Suprapubic skin (tissue), 4 donors: ENCODE measurements around the gene MAOA. TPM values are rescaled to one million over a fixed set of nuclear protein-coding genes. Genes with fewer than 3 reads are reported as not detected.

ENCODE experiments used
- DNase-seq, 2 donors: peaks; one replicate each; pipeline ENCODE4 v3.0.0-alpha.2; 2019; ENCODE audit warnings: low spot score in 2 of 2
- H3K27ac ChIP-seq: fragments of 200-600 bp; sonication (generic); one replicate; pipeline ENCODE4 v1.5.1; 2019
- H3K27me3 ChIP-seq: fragments of 200-600 bp; sonication (generic); one replicate; pipeline ENCODE4 v1.5.1; 2019
- H3K36me3 ChIP-seq: fragments of 200-600 bp; sonication (generic); one replicate; pipeline ENCODE4 v1.5.1; 2019
- H3K4me1 ChIP-seq: fragments of 200-600 bp; sonication (generic); one replicate; pipeline ENCODE4 v1.5.1; 2019
- H3K4me3 ChIP-seq: fragments of 200-600 bp; sonication (generic); one replicate; pipeline ENCODE4 v1.5.1; 2019; ENCODE audit warnings: mild to moderate bottlenecking
- H3K9me3 ChIP-seq: fragments of 200-600 bp; sonication (generic); one replicate; pipeline ENCODE4 v1.5.1; 2019
- EP300 ChIP-seq: sonication (generic); formaldehyde crosslinking; IDR thresholded peaks from one replicate; pipeline ENCODE4 v1.6.1; 2017; ENCODE audit warnings: antibody characterized with exemption
- POLR2A ChIP-seq, 2 donors: fragments of 450-650 bp; IDR thresholded peaks; one replicate each; pipeline ENCODE4 v1.6.1; 2017; ENCODE audit warnings: antibody characterized with exemption in 2 of 2, mild to moderate bottlenecking in 2 of 2, moderate library complexity in 2 of 2
- POLR2AphosphoS5 ChIP-seq, 3 donors: sonication (generic); formaldehyde crosslinking; IDR thresholded peaks; one replicate each; pipeline ENCODE4 v1.6.1; 2017; ENCODE audit warnings: antibody characterized with exemption in 3 of 3
- WGBS: methylation state at CpG from one replicate; pipeline ENCODE4 v1.1.5; 2018; 5-methylcytosine and 5-hydroxymethylcytosine counted together
- total RNA-seq, 4 donors: library from RNA; depleted of rRNA; stranded (reverse); fragments of >200 nt; gene quantifications; one replicate each; pipeline ENCODE4 v1.1.0, GENCODE V29; 2016
- TF ChIP-seq, protein P1 (sequence below), 2 donors: fragments of 200-600 bp in 1 of 2; fragments of 450-650 bp in 1 of 2; sonication (generic) in 1 of 2; IDR thresholded peaks; one replicate each; pipeline ENCODE4 v1.5.1; 2016 to 2019; ENCODE audit warnings: antibody characterized with exemption in 2 of 2, mild to moderate bottlenecking in 1 of 2, moderate library complexity in 1 of 2

Gene MAOA
- total RNA-seq, 4 donors from 2014 or later, result 123 to 166 (median 132) TPM

DNA sequence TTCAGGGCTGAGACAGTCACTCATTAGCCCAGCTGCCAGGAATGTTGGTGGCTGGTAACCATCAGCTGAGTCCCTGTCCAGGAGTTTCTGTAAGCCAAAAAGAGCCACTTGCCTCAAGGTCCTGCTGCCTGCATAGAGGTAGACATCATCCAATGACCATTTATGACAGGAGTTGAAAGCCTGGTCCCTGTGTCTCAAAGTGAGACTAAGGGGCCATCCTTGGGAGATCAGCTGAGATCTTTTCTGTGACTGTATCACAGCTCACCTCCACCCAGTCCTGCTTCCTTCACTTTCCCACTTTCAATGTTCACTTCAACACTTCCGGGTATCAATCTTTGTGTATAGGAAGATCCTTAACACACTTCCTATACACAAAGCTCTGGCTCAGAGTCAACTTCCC lies 28.4 kb upstream of the MAOA start:
- Histone ChIP-seq H3K27me3 (no peaks in the 10 kb centered on the region), H3K4me3 (no peak overlapping the region), H3K9me3 (no peaks in the 10 kb centered on the region), H3K27ac (no peak overlapping the region), H3K4me1 (no peaks in the 10 kb centered on the region), H3K36me3 (no peaks in the 10 kb centered on the region)
- WGBS, result 80% methylated on average over 1 of the region's 1 CpG
- TF ChIP-seq POLR2AphosphoS5 (IDR thresholded peaks at IDR 0.05), result no peak
- TF ChIP-seq EP300, result no peak
- TF ChIP-seq, protein P1, sequence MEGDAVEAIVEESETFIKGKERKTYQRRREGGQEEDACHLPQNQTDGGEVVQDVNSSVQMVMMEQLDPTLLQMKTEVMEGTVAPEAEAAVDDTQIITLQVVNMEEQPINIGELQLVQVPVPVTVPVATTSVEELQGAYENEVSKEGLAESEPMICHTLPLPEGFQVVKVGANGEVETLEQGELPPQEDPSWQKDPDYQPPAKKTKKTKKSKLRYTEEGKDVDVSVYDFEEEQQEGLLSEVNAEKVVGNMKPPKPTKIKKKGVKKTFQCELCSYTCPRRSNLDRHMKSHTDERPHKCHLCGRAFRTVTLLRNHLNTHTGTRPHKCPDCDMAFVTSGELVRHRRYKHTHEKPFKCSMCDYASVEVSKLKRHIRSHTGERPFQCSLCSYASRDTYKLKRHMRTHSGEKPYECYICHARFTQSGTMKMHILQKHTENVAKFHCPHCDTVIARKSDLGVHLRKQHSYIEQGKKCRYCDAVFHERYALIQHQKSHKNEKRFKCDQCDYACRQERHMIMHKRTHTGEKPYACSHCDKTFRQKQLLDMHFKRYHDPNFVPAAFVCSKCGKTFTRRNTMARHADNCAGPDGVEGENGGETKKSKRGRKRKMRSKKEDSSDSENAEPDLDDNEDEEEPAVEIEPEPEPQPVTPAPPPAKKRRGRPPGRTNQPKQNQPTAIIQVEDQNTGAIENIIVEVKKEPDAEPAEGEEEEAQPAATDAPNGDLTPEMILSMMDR (IDR thresholded peaks at IDR 0.05), result no peak
- DNase-seq, result no peak

DNA sequence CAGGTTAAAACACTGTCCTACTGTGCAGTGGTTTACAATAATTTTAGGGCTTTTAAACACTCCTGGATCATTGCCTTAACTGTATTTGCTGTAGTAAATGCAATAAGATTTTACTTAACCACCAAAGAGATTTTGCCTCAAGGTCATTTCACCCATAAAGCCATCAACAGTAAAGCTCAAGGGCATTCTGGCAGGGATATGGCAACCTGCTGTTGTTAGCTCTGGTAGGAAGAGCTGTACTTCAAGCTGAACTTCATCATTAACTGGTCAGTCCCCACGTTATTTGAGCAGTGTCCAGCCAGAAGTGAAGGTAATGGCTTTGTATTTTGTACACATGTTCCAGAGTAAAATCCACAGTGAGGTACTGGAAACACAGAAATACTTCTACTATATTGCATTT lies 26.9 kb upstream of the MAOA start:
- no peak overlapping the region for H3K27ac ChIP-seq
- WGBS, result 33% methylated on average over 1 of the region's 1 CpG
- no peak for TF ChIP-seq POLR2AphosphoS5 (IDR thresholded peaks at IDR 0.05)
- TF ChIP-seq POLR2A (IDR thresholded peaks at IDR 0.05), result no peak
- no peak for TF ChIP-seq EP300
- TF ChIP-seq, protein P1 (IDR thresholded peaks at IDR 0.05), result no peak
- no peak for DNase-seq
- no peaks in the 10 kb centered on the region for H3K36me3 ChIP-seq
- H3K4me3 ChIP-seq, result no peak overlapping the region
- no peaks in the 10 kb centered on the region for H3K9me3 ChIP-seq
- H3K4me1 ChIP-seq, result no peaks in the 10 kb centered on the region
- H3K27me3 ChIP-seq, result no peaks in the 10 kb centered on the region

DNA sequence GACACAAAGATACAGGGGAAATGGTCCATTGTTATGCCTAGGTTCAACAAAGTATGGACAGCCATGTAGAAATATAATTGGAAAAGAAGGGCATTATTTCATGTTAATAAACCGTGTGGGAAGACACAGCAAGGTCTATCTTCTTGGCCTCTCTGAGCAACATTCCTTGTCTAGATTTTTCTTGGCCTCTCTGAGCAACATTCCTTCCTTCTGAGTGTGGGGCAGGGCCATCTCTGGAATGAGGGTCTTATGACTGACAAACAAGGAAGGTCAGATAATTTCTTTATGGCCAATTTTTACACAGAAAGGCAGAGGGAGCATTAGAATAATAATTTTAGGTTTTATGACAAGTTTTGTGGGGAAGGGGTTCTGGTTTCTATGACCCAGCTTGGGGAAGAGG lies 24.3 kb upstream of the MAOA start:
- Histone ChIP-seq H3K27me3 (no peaks in the 10 kb centered on the region), H3K4me1 (no peaks in the 10 kb centered on the region), H3K36me3 (no peaks in the 10 kb centered on the region), H3K4me3 (no peak overlapping the region), H3K27ac (no peak overlapping the region), H3K9me3 (no peaks in the 10 kb centered on the region)
- TF ChIP-seq, protein P1 (IDR thresholded peaks at IDR 0.05), result no peak
- no peak for TF ChIP-seq EP300
- TF ChIP-seq POLR2AphosphoS5 (IDR thresholded peaks at IDR 0.05), result no peak
- TF ChIP-seq POLR2A (IDR thresholded peaks at IDR 0.05), result no peak
- 75% methylated on average over 1 of the region's 1 CpG for WGBS
- DNase-seq, result no peak

DNA sequence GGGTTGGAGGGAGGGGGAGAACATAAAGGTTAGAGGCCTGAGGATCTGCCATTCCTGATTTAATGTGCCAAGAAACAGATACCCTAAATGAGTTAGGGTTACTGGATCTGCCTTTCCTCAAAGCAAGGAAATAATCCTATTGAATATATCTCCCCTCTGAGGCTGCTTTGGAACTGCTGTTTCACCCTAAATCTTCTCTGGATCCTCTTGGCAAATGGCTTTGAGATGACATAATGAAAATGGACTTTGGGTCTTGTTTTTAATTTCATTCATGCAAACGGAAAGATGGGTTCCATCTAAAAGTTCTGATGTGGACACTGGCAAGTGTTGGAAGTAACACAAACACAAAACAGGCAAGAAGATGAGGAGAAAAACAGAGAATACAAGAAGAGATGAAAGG lies 23.0 kb upstream of the MAOA start:
- WGBS, result 54% methylated on average over 1 of the region's 1 CpG

DNA sequence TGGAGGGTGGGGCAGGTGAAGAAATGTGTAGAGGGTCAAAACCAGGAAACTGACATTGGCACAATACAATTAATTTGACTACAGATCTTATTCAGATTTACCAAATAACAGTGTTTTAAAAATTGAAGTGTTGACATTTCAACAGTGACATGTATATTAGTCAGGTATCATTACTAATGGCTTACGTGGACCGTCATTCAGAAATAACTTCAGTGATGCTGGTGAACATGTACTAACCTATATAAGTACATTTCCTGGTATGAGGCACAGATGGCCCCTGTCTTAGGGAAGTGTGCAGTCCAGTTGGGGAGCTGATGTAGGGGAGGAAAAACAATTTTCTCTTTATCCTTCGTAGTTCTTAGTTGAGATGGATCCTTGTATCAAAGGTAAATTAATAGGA lies 22.3 kb upstream of the MAOA start:
- WGBS, result 87% methylated on average over 3 of the region's 3 CpGs
- DNase-seq, result no peak
- Histone ChIP-seq H3K27ac (no peak overlapping the region), H3K4me1 (no peaks in the 10 kb centered on the region), H3K27me3 (no peaks in the 10 kb centered on the region), H3K4me3 (no peak overlapping the region), H3K9me3 (no peaks in the 10 kb centered on the region), H3K36me3 (no peaks in the 10 kb centered on the region)
- TF ChIP-seq POLR2A (IDR thresholded peaks at IDR 0.05), result no peak
- TF ChIP-seq POLR2AphosphoS5 (IDR thresholded peaks at IDR 0.05), result no peak
- TF ChIP-seq, protein P1 (IDR thresholded peaks at IDR 0.05), result no peak
- TF ChIP-seq EP300, result no peak

More for the DNA sequence above, 23.0 kb upstream of the MAOA start:
- no peaks in the 10 kb centered on the region for H3K36me3 ChIP-seq
- H3K9me3 ChIP-seq, result no peaks in the 10 kb centered on the region
- H3K4me1 ChIP-seq, result no peaks in the 10 kb centered on the region
- TF ChIP-seq POLR2AphosphoS5 (IDR thresholded peaks at IDR 0.05), result no peak
- TF ChIP-seq EP300, result no peak
- no peak for TF ChIP-seq POLR2A (IDR thresholded peaks at IDR 0.05)
- no peak for DNase-seq
- H3K4me3 ChIP-seq, result no peak overlapping the region
- H3K27ac ChIP-seq, result no peak overlapping the region
- H3K27me3 ChIP-seq, result no peaks in the 10 kb centered on the region

DNA sequence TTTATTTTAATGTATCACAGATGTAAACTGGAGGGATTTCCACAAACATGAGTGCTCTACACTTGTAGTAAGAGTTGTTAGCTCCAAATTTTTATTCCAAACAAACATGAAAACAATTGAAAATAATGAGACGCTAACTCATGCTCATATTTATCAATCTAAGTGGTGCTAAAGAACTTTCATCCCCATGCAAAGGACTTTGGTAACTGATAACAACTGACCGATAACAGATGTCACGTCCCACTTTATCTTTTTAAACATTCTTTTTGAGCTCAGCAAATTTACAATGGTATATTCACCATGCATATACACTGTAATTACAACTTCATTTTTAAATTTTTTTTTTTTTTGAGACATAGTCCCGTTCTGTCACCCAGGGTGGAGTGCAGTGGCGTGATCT lies 15.6 kb upstream of the MAOA start:
- no peak for TF ChIP-seq EP300
- no peak for TF ChIP-seq POLR2A (IDR thresholded peaks at IDR 0.05)
- TF ChIP-seq, protein P1 (IDR thresholded peaks at IDR 0.05), result no peak
- no peak for TF ChIP-seq POLR2AphosphoS5 (IDR thresholded peaks at IDR 0.05)
- no peak overlapping the region for H3K27ac ChIP-seq
- 76% methylated on average over 5 of the region's 5 CpGs for WGBS
- DNase-seq, result no peak
- H3K4me1 ChIP-seq, result peaks cover 10% of the 10 kb centered on the region
- no peaks in the 10 kb centered on the region for H3K27me3 ChIP-seq
- H3K4me3 ChIP-seq, result no peak overlapping the region
- H3K36me3 ChIP-seq, result no peaks in the 10 kb centered on the region
- no peaks in the 10 kb centered on the region for H3K9me3 ChIP-seq
